Left ventricle myocardium superior (tissue), 1 donor: ENCODE measurements around the gene PREB. TPM values are rescaled to one million over a fixed set of nuclear protein-coding genes. Genes with fewer than 3 reads are reported as not detected.

Experiments
- ATAC-seq: fragments of 200-7000 bp; cut with Tn5 transposase; one replicate; pipeline ENCODE4 v1.9.1; 2020; ENCODE audit warnings: mild to moderate bottlenecking, moderate library complexity
- DNase-seq: peaks from one replicate; pipeline ENCODE4 v3.0.0-alpha.2; 2020
- intact Hi-C: fragments of 100-400 bp; cut with micrococcal nuclease; formaldehyde crosslinking; loops from one replicate; pipeline ENCODE4 v1.11.0; 2022
- total RNA-seq: library from RNA; stranded (reverse); fragmentation: NEBNext Ultra II Directional; extraction: Animal tissue kit (Norgen Biotek cat#: 25700); gene quantifications from one replicate; pipeline ENCODE4 v1.2.1, GENCODE V29; 2021
- donor health status: DM: no; HTN: yes; CAD: no; lungs with severe emphysema.

PREB gene
- total RNA-seq, 1 donor from 2014 or later = 51.1 TPM

DNA sequence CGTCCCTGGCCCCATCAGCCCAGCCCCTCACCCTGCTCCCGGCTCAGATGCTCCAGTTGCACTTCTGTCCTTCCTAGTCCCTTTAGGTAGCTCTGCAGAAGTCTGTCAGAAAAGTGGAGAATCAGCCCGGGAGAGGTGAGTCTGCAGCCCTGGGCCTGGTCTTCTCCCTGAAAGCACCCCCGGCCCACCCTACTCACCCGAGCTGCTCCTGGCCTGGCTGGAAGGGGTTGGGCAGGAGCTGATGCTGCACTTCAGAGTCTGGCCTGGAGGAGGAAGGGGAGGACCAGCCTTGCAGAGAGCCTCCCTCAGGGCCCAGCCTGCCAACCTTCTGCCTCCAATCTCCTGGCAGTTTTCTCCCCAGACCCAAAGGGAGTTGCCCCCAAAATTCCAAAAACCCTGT is 32.1 kb downstream of the PREB start:
- DNase-seq (no peak), ATAC-seq (no peak)
- intact Hi-C loops = no loop called here

DNA sequence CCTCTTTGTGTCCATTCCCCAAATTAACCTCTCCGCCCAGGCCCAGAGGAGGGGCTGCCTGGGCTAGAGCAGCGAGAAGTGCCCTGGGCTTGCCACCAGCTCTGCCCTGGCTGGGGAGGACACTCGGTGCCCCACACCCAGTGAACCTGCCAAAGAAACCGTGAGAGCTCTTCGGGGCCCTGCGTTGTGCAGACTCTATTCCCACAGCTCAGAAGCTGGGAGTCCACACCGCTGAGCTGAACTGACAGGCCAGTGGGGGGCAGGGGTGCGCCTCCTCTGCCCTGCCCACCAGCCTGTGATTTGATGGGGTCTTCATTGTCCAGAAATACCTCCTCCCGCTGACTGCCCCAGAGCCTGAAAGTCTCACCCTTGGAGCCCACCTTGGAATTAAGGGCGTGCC is 34.4 kb downstream of the PREB start:
- ATAC-seq (no peak), DNase-seq (no peak)
- intact Hi-C loops = no loop called here

DNA sequence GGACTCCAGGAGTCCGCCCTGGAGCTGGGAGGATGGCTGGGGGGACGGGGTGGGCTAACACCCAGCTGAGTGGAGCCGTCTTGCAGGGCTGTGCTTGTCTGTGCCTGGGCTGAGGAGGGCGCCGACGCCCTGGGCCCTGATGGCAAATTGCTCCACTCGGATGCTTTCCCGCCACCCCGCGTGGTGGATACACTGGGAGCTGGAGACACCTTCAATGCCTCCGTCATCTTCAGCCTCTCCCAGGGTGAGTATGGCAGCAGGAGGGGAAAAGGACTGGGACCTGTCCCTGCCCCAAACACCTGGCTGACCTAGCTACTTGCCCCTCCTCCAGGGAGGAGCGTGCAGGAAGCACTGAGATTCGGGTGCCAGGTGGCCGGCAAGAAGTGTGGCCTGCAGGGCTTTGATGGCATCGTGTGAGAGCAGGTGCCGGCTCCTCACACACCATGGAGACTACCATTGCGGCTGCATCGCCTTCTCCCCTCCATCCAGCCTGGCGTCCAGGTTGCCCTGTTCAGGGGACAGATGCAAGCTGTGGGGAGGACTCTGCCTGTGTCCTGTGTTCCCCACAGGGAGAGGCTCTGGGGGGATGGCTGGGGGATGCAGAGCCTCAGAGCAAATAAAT is 35.0 kb downstream of the PREB start:
- intact Hi-C loops = loop anchor here (10.0 kb wide), 2 partner anchors 85 to 185 kb away; partner anchors contain the start of gene TRIM54
- DNase-seq = no peak
- ATAC-seq = no peak

DNA sequence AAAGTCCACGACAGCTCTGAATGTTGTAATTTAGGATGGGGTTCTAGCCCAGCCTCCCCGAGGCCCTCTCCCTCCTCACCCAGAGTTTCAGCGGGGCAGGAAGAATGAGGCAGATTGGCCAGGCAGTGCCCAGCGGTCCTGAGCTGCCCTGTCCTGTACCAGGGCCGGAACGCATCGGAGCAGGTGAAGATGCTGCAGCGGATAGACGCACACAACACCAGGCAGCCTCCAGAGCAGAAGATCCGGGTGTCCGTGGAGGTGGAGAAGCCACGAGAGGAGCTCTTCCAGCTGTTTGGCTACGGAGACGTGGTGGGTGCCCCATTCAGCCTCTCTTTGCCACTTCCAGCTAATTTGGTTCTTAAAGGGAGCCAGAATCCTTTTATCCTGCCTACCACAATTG is 37.1 kb downstream of the PREB start:
- no peak for DNase-seq
- intact Hi-C loops = loop anchor here (10.0 kb wide), 2 partner anchors 87 to 187 kb away; partner anchors contain the start of gene TRIM54
- ATAC-seq = no peak

DNA sequence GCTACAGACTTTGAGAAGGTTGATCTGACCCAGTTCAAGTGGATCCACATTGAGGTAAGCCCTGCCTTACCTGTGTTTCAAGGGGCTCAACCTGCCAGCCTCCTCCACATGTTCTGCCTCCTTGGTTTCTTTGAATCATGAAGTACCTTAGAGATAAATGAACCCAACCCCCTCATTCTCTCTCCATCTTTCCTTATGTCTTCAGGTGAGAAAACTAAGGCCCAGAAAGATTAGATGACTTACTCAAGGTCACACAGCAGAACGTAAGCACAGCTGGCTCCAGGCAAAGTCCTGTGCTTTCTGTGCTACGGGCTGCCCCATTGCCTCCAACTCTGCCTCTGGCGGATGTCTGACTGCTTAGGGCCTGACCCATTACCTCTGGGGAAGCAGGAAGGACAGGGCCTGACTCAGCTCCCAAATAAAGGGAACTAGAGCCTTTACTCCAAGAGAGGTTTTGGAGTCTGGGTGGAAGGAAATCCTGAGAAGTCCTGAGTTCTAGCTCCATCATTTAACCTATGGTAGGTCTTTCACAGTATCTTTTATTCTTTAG is 37.6 kb downstream of the PREB start:
- DNase-seq (no peak), ATAC-seq (peak; percentile 16)
- intact Hi-C loops = loop anchor here (10.0 kb wide), 2 partner anchors 88 to 188 kb away; partner anchors contain the start of gene TRIM54

DNA sequence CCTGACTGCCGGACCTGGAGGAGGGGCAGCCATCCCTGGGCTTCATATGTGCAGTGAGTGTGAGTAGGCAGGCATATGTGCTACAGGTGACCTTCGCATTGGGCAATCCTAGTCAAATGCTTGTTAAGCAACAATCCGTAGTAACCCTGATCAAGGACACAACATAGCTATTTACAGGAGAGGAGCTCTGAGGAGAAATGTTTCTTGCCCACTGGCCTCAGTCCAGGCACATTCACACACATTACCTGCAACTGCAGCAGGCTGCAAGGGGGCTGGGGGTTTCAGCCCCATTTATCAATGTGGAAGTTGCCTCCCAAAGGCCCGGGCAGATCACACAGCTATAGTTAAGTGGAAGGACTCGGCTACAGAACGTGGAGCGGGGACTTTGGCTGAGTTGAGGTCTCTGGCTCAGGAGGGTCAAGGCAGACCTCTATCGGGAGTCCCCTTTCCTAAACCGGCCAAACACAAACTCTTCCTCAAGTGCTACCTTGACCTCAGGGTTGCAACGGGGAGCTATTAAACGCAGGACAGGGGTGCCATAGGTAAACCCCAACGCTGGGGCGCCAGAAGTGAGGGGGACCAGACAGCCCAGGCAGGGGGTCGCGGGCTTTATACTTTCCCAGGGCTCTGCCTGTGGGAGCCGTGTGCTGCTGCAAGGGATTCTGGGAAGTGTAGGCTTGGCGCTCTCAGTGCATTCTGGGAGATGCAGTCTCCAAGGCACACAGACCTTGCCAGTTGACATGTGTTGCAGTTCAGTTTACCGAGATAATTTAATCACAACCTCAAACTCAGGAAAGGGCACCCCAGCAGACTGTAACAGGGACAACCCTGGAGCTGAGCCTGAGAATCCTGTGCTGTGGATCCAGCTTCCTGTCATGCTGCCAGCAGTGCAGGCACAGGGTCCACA is 38.4 kb downstream of the PREB start:
- ATAC-seq = peak; percentile 87
- DNase-seq = peak; percentile 70
- intact Hi-C loops = loop anchor here (10.0 kb wide), 2 partner anchors 89 to 189 kb away; partner anchors contain the start of gene TRIM54

DNA sequence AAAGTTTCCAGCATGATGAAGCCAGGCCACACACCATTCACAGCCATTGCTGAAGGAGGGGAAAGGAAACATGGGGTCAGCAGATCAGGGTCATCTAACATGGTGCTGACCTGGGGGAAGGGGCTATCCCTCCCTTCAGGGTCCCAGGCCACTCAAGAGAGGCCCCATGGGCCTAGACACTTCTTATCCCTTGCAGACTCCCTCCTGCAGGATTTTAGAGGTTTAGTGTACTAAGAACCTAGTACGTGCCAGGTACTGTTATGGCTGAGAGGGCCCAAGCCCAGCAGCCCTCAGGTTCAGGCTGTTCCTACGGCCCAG is 39.0 kb downstream of the PREB start:
- DNase-seq = no peak
- intact Hi-C loops = loop anchor here (10.0 kb wide), 2 partner anchors 89 to 189 kb away; partner anchors contain the start of gene TRIM54
- ATAC-seq = no peak

DNA sequence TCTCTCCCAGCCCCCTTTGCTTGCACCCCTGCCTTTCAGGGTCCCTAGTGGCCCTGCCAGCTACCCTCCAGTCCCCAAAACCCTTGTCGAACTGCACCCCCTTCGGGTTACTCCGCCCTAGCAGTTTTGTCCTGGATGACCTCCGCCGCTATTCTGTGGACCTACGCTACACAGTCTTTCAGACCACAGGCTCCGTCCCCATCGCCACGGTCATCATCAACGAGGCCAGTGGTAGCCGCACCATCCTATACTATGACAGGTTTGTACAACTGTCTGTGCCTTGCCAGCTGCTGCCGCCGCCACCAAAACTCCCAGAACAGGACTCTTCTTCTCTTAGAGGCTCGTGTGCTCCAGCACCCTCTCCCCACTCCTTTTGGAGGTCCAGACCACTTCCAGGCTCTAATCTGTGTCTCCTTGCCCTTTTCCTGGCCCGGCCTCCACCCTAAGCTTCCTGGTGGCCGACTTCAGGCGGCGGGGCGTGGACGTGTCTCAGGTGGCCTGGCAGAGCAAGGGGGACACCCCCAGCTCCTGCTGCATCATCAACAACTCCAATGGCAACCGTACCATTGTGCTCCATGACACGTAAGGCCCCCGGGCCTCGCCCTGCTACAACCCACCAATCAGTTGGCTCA is 40.0 kb downstream of the PREB start:
- ATAC-seq (no peak), DNase-seq (no peak)
- intact Hi-C loops = loop anchor here (10.0 kb wide), 2 partner anchors 90 to 190 kb away; partner anchors contain the start of gene TRIM54

DNA sequence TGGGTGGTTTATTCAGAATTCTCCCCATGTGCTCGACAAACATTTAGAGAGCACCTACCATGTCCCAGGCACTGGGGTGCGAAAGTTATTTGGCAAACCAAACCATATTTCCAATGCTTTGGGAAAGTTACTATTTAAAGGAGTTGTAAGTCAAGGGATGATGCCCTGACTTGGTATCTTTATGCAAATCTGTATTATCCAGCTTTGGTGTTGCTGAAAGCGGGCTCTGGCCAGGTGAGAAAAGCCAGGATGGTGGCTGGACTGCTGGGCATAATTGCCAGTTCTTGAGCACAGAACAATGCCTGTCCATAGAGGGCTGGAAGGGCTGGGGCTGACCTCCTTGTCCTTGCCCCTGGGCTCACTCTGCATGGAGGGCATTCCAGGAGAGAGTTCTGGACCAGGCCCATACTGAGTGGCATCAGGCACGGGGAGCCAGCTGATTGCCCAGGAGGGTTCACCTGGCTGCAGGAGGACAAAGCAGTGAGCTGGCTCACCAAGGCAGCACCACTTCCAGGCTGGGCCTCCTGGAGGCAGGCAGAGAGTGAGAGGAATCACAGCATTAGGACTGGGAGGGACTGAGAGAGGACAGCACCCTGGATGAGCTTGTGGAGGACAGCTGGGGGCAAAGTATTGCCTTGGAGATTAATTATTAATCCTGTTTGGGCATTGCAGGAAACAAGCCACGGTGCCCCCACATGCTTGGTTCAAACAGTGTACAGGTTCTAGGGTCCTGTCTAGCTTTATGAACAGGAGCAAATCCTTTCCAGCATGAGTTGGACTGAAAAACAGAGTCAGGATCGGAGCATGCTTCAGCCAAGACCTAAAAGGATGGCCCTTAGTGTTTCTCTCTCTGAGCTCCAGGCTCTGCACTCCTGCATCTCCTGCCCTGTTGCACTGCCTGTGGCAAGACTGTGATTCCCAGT is 40.7 kb downstream of the PREB start:
- ATAC-seq (no peak), DNase-seq (no peak)
- intact Hi-C loops = loop anchor here (10.0 kb wide), 2 partner anchors 91 to 191 kb away; partner anchors contain the start of gene TRIM54

DNA sequence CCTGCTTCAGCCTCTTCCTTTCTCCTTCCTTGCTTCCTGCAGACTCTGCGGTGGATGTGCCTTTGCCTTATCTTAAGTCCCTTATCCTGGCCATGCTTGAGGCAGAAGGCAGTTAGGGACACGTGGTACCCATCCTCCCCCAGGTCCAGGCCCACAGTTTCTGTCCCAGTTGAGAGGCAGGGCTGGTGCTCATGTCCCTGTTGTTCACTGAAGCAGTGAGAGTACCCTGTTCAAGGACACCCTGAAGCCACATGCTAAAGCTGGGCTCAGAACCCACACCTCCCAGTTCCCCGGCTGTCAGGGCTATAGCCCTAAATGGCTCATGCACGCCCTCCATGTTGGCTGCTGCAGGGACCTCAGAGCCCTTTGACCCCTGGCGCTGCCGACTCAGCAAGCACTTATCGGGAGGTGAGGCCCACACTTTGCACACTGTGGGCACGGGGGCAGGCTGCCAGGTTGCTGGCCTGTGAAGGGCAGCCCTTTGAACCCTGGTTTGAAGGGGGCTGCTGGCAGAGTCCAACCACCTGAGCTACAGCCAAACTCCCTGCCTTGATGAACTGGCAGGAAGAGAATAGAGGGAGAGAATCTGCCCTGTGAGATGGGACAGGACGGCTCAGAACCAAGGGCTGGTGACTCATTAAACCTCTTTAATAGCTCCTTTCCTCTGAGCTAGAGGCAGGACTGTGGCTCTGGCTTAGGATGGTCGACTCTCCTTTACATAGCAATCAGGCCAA is 41.6 kb downstream of the PREB start:
- ATAC-seq (no peak), DNase-seq (no peak)
- intact Hi-C loops = loop anchor here (10.0 kb wide), 2 partner anchors 92 to 192 kb away; partner anchors contain the start of gene TRIM54

DNA sequence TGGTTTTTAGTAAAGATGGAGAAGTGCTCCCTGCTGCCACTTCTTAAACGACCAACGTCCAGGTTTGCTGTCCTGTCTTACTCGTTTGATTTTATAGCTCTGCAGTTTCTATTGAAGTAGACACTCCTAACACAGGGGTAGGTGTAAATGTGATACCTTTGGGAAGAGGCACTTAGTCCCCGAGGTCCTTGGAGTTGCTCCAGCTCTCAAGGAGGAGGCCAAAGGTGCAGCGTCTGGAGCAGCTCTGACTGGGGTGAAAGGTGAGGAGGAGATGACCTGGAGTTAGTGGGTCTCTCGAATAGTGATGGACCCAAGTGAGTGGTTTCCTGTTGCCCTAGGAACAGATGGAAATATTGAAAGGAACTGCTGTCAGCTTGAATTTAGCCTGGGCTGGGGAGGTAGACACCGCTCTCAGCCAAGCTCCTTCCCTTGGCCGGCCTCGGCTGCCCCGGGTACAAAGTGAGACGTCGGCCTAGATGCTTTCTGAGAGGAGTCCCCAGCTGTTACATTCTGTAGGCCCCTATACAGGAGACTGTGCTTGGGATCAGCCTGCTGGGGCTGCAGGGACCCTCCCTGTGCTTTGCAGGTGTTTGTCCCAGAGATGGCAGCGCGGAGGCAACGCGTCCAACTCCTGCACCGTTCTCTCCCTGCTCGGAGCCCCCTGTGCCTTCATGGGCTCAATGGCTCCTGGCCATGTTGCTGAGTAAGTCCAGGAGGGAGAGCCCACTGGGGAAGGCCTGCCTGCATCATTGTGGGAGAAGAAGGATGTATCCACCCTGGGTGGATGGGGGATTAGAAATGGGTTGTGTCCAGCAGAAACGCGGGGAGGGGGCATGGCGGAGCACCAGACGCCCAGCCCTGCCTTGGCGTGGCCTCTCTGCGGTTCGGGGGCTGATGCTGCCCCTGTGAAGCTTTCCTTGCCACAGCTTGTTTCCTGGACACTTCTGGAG is 42.4 kb downstream of the PREB start:
- ATAC-seq = no peak
- DNase-seq = no peak
- intact Hi-C loops = loop anchor here (10.0 kb wide), 2 partner anchors 93 to 193 kb away; partner anchors contain the start of gene TRIM54

DNA sequence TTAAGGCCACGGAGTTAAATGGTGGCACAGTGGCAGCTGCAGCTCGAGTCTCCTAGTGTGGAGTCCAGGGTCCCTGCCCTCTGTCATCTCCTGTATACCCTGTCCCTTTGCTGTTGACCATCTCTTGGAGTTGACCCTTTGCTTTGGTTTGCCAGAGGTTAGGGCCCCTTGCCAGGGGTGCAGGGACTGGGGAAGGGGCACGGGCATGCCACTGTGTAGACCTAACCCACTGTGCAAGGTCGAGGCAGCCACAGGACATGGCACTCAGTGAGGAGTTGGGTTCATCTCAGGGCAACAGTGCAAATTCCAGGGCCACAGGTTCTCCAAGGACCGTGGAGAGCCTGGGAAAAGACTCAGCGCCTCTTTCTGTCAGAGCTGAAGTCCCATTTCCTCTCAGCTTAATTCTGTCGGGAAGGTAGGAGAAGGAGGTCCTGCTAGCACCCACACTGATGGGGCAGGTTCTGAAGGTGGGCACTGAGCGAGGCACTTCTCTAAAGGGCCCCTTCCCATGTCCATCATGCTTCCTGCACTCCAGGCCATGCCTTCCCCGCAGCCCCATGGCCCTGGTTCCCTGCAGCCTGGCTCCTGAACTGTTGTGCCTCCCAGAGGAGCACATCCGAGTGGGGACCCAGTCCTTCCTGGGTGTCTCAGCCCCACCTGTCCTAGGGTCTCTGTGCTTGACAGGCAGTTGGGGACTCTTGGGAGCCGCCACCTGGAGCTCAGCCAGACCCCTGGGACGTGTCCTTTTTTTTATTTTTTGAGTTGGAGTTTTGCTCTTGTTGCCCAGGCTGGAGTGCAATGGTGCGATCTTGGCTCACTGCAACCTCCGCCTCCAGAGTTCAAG is 45.1 kb downstream of the PREB start:
- ATAC-seq (no peak), DNase-seq (no peak)
- intact Hi-C loops = loop anchor here (10.0 kb wide), 1 partner anchor 125 kb away; no protein-coding TSS in a partner anchor

DNA sequence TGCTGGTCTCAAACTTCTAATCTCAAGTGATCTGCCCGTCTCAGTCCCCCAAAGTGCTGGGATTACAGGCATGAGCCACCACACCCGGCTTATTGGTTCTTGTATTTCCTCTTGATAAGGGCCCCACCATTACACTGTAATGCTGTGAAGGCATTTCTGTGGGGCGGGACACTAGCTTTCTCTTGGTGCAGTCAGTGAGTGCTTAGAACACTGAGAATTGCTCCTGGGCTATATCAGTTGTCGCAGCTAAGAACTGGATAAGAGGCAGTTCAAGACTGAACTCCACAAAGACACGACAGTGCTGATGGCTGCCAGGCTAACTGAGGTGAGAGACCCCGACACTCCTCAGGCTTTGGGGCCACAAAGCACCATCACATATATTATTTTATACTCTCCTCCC is 45.8 kb downstream of the PREB start:
- intact Hi-C loops = loop anchor here (10.0 kb wide), 1 partner anchor 124 kb away; no protein-coding TSS in a partner anchor
- ATAC-seq (no peak), DNase-seq (no peak)

DNA sequence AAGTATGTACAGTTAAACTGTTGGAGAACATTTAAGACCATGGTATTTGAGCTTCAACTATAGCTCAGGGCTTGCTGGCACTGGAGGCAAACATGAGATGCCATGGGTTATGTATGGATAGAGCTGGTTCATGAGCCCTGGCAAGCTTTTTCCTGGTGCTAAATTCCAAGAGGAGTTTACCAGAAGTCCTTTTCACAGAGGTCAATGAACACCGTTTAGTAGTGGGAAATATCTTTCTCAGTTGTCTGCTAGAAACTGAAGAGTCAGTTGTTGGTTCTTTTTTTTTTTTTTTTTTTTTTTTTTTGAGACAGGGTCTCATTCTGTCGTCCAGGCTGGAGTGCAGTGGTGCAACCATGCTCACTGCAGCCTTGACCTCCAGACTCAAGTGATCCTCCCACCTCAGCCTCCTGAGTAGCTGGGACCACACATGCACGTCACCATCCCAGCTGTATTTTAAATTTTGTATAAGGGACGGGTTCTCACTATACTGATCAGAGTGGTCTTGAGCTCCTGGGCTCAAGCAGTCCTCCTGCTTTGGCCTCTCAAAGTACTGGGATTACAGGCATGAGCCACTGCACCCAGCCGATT is 46.5 kb downstream of the PREB start:
- ATAC-seq (no peak), DNase-seq (no peak)
- intact Hi-C loops = loop anchor here (10.0 kb wide), 1 partner anchor 123 kb away; no protein-coding TSS in a partner anchor
